ENCODE data around the gene IFT57. TPM values are rescaled to one million over a fixed set of nuclear protein-coding genes. Genes with fewer than 3 reads are reported as not detected.

The IFT57 gene
- total and polyA plus RNA-seq, 2 donors (not counting 1 experiment from before 2014, with no cell fraction given) = 53.6 to 94.4 TPM

DNA sequence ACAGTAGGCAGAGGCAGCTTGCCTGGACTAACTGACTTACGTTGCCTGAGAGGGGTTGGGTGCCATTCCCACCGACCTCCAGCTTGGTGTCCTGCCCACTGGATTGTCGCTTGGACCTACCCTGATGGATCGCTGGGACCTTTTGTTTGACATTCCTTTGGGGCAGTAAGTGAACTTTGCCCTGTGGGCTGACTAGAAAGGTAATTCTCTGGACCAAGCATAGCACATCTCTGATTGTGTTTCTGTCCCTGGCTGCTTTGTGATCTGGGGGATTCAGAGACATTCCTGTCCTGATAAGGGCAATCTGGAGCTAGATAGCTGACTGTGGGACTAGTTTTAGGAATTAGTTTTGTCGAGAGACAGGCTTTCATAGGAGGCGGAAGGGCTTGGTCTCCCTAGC is 19.5 kb upstream of the IFT57 start:
- H4K20me1 ChIP-seq (ENCODE audit: control insufficient read depth, insufficient read depth, low read length, poor library complexity, severe bottlenecking) = no peaks in the 10 kb centered on the region
- no peaks in the 10 kb centered on the region for H3K79me2 ChIP-seq (ENCODE audit: control insufficient read depth, insufficient read depth, low read length)
- peaks cover 0 to 8% of the 10 kb centered on the region in 2 donors for H3K4me1 ChIP-seq (ENCODE audit: control insufficient read depth in 2 of 2, insufficient read depth in 2 of 2, low read length in 2 of 2)
- TF ChIP-seq, protein P1, sequence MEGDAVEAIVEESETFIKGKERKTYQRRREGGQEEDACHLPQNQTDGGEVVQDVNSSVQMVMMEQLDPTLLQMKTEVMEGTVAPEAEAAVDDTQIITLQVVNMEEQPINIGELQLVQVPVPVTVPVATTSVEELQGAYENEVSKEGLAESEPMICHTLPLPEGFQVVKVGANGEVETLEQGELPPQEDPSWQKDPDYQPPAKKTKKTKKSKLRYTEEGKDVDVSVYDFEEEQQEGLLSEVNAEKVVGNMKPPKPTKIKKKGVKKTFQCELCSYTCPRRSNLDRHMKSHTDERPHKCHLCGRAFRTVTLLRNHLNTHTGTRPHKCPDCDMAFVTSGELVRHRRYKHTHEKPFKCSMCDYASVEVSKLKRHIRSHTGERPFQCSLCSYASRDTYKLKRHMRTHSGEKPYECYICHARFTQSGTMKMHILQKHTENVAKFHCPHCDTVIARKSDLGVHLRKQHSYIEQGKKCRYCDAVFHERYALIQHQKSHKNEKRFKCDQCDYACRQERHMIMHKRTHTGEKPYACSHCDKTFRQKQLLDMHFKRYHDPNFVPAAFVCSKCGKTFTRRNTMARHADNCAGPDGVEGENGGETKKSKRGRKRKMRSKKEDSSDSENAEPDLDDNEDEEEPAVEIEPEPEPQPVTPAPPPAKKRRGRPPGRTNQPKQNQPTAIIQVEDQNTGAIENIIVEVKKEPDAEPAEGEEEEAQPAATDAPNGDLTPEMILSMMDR (IDR thresholded peaks at IDR 0.05) = no peak
- TF ChIP-seq EZH2 (IDR thresholded peaks at IDR 0.05; ENCODE audit: borderline replicate concordance, insufficient read depth, low read depth, low read length, poor library complexity, severe bottlenecking) = no peak
- POLR2A ChIA-PET = no interaction called here
- CTCF ChIA-PET = no interaction called here
- intact Hi-C loops (cut with micrococcal nuclease) = loop anchor here (2.0 kb wide), 1 partner anchor 19 kb away; the partner anchor contains the start of gene IFT57
- no peak overlapping the region for H3K27ac Mint-ChIP-seq
- no peak overlapping the region for H3K4me2 ChIP-seq (replicated peaks; ENCODE audit: low read depth, low read length, poor library complexity, severe bottlenecking)
- H3K27me3 ChIP-seq (replicated peaks in 1 of 4; ENCODE audit: control extremely low read depth in 1 of 4, control insufficient read depth in 3 of 4, insufficient read depth in 4 of 4, low read length in 3 of 4) = no peaks in the 10 kb centered on the region
- 96% methylated on average over 5 of the region's 6 CpGs for WGBS (ENCODE audit: insufficient coverage)
- H3K36me3 ChIP-seq (replicated peaks in 1 of 2; ENCODE audit: control extremely low read depth in 1 of 2, control insufficient read depth in 1 of 2, extremely low read depth in 1 of 2, insufficient read depth in 2 of 2, low read length in 1 of 2) = no peaks in the 10 kb centered on the region
- ATAC-seq (ENCODE audit: low read depth) (no peak), DNase-seq (no peak)
- H2AFZ ChIP-seq (ENCODE audit: insufficient read depth, low read depth, low read length, poor library complexity, severe bottlenecking) = no peak overlapping the region
- H3K9me3 Mint-ChIP-seq (ENCODE audit: insufficient read depth) = peaks cover 6% of the 10 kb centered on the region
- H3K9ac ChIP-seq (ENCODE audit: low read length) = no peak overlapping the region
- no peak overlapping the region for H3K4me3 Mint-ChIP-seq
- no peak overlapping the region for H3K27ac ChIP-seq (ENCODE audit: low read length in 2 of 2)
- peaks cover 0 to 7% (median 0%) of the 10 kb centered on the region in 3 donors for H3K9me3 ChIP-seq (ENCODE audit: control extremely low read depth in 1 of 3, control insufficient read depth in 2 of 3, insufficient read depth in 1 of 3, low read length in 2 of 3)
- H3K4me1 Mint-ChIP-seq = peaks cover 21% of the 10 kb centered on the region
- H3K4me3 ChIP-seq (ENCODE audit: control extremely low read depth in 1 of 5, extremely low read depth in 1 of 5, insufficient read depth in 1 of 5, low read depth in 2 of 5, low read length in 4 of 5) = no peak overlapping the region
- H3K27me3 Mint-ChIP-seq = no peaks in the 10 kb centered on the region

DNA sequence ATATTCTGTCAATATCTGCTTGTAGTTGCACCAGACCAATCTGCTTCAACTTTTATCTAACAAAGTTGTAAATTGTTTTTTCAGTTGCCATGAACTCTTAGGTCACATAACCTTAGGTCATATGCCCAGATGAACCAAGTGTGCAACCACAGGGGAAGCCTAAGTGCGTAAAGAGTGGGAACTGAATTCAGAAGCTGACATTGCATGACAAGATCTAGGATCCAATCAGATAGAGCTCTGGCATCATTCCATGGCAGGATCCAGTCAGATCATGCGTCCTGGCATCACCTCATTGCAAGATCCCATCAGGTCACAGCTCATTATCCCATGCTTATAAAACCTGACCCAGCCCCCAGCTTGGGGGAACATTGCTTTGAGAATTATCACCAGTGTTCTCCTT is 18.9 kb upstream of the IFT57 start:
- peak; percentile 57 for ATAC-seq (ENCODE audit: low read depth)

More for the DNA sequence above, 18.9 kb upstream of the IFT57 start:
- Mint-ChIP-seq H3K27me3 (no peaks in the 10 kb centered on the region), H3K4me3 (no peak overlapping the region), H3K9me3 (ENCODE audit: insufficient read depth) (peaks cover 6% of the 10 kb centered on the region), H3K27ac (no peak overlapping the region), H3K4me1 (peaks cover 21% of the 10 kb centered on the region)
- CTCF ChIA-PET = no interaction called here
- Histone ChIP-seq H3K36me3 (replicated peaks in 1 of 2; ENCODE audit: control extremely low read depth in 1 of 2, control insufficient read depth in 1 of 2, extremely low read depth in 1 of 2, insufficient read depth in 2 of 2, low read length in 1 of 2) (no peaks in the 10 kb centered on the region), H3K4me3 (ENCODE audit: control extremely low read depth in 1 of 5, extremely low read depth in 1 of 5, insufficient read depth in 1 of 5, low read depth in 2 of 5, low read length in 4 of 5) (no peak overlapping the region), H3K79me2 (ENCODE audit: control insufficient read depth, insufficient read depth, low read length) (no peaks in the 10 kb centered on the region), H3K4me1 (ENCODE audit: control insufficient read depth in 2 of 2, insufficient read depth in 2 of 2, low read length in 2 of 2) (peaks cover 0 to 8% of the 10 kb centered on the region in 2 donors), H3K27ac (ENCODE audit: low read length in 2 of 2) (no peak overlapping the region), H3K9me3 (ENCODE audit: control extremely low read depth in 1 of 3, control insufficient read depth in 2 of 3, insufficient read depth in 1 of 3, low read length in 2 of 3) (peaks cover 0 to 7% (median 0%) of the 10 kb centered on the region in 3 donors), H4K20me1 (ENCODE audit: control insufficient read depth, insufficient read depth, low read length, poor library complexity, severe bottlenecking) (no peaks in the 10 kb centered on the region), H2AFZ (ENCODE audit: insufficient read depth, low read depth, low read length, poor library complexity, severe bottlenecking) (no peak overlapping the region), H3K27me3 (replicated peaks in 1 of 4; ENCODE audit: control extremely low read depth in 1 of 4, control insufficient read depth in 3 of 4, insufficient read depth in 4 of 4, low read length in 3 of 4) (no peaks in the 10 kb centered on the region), H3K4me2 (replicated peaks; ENCODE audit: low read depth, low read length, poor library complexity, severe bottlenecking) (no peak overlapping the region), H3K9ac (ENCODE audit: low read length) (no peak overlapping the region)
- TF ChIP-seq EZH2 (IDR thresholded peaks at IDR 0.05; ENCODE audit: borderline replicate concordance, insufficient read depth, low read depth, low read length, poor library complexity, severe bottlenecking) = no peak
- intact Hi-C loops (cut with micrococcal nuclease) = loop anchor here (2.0 kb wide), 1 partner anchor 18 kb away; the partner anchor contains the start of gene IFT57
- POLR2A ChIA-PET = no interaction called here
- DNase-seq = peak; percentile 46
- WGBS (ENCODE audit: insufficient coverage) = 72% methylated on average over 2 of the region's 2 CpGs

Measured in B cell (primary cell).